ENCODE measurements around the gene PACC1. TPM values are rescaled to one million over a fixed set of nuclear protein-coding genes. Genes with fewer than 3 reads are reported as not detected.
A peak's percentile ranks its signal among the peaks of the same experiment; 100 is the strongest.

The PACC1 gene
- total RNA-seq, 1 experiment from 2014 or later = 17.6 TPM

- Histone ChIP-seq H2AFZ (ENCODE audit: low read depth, low read length, poor library complexity, severe bottlenecking) (peak overlapping the region; percentile 63), H3K4me2 (ENCODE audit: low read length) (peak overlapping the region; percentile 29; the same call in 1 of the 2 replicates), H4K20me1 (ENCODE audit: insufficient read depth) (no peaks in the 10 kb centered on the region), H3K9me3 (ENCODE audit: control insufficient read depth in 1 of 2, insufficient read depth in 1 of 2, low read depth in 1 of 2, low read length in 2 of 2) (no peaks in the 10 kb centered on the region), H3K9ac (ENCODE audit: low read length) (no peak overlapping the region), H3K27me3 (ENCODE audit: insufficient read depth, low read length) (no peaks in the 10 kb centered on the region), H3K79me2 (ENCODE audit: insufficient read depth, low read length) (no peaks in the 10 kb centered on the region), H3K4me1 (ENCODE audit: control insufficient read depth in 1 of 2, insufficient read depth in 2 of 2, low read length in 2 of 2) (peaks cover 0 to 6% of the 10 kb centered on the region in 2 experiments; a peak in 1 of 4 replicates), H3K27ac (ENCODE audit: low read depth, low read length) (no peak overlapping the region), H3K4me3 (replicated peaks in 1 of 2; ENCODE audit: low read depth in 1 of 2, low read length in 2 of 2) (no peak overlapping the region), H3K9me2 (ENCODE audit: insufficient read depth) (no peaks in the 10 kb centered on the region), H3K36me3 (ENCODE audit: control insufficient read depth in 1 of 2, insufficient read depth in 2 of 2, low read length in 2 of 2) (no peaks in the 10 kb centered on the region)
- peak; percentile 90 for ATAC-seq
- CTCF ChIA-PET = interaction anchor here (0.6 to 4.4 kb wide), 55 partner anchors 9 to 831 kb away, joined by 3 to 122 read pairs (median 4); partner anchors contain the start of genes DTL, INTS7, NEK2 and NENF
- POLR2A ChIA-PET = interaction anchor here (0.7 to 1.2 kb wide), 3 partner anchors 152 to 648 kb away, joined by 3 to 5 read pairs (median 3); partner anchors contain the start of gene ATF3
- peak; percentile 67 for DNase-seq (ENCODE audit: low read depth, low spot score)
- intact Hi-C loops (cut with micrococcal nuclease) = loop anchor here (1.0 to 10.0 kb wide), 8 partner anchors 89 to 776 kb away; partner anchors contain the start of gene PPP2R5A
- RAD21 ChIA-PET (ENCODE audit: low non-redundant PET in 1 of 2, low total read pairs in 2 of 2, uncharacterized antibody in 2 of 2, unreplicated experiment in 2 of 2) = interaction anchor here (0.6 to 2.4 kb wide), 12 partner anchors 165 to 776 kb away, joined by 3 to 21 read pairs (median 6); partner anchors contain the start of genes BATF3 (in 1 of the 2), DTL (in 1 of the 2) and INTS7 (in 1 of the 2)
- no TSS peak for BruUV-seq (replicated peaks)
- TF ChIP-seq SRF (IDR thresholded peaks at IDR 0.05; ENCODE audit: low read depth) = no peak
- no peak for TF ChIP-seq MAX (IDR thresholded peaks at IDR 0.05)
- TF ChIP-seq, protein P1, sequence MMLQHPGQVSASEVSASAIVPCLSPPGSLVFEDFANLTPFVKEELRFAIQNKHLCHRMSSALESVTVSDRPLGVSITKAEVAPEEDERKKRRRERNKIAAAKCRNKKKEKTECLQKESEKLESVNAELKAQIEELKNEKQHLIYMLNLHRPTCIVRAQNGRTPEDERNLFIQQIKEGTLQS (IDR thresholded peaks at IDR 0.05) = no peak
- no peak for TF ChIP-seq REST (IDR thresholded peaks at IDR 0.05; ENCODE audit: low read depth)
- TF ChIP-seq YY1 (IDR thresholded peaks at IDR 0.05; ENCODE audit: extremely low read depth, insufficient replicate concordance, low read depth, low read length) = peak; percentile 31
- TF ChIP-seq RAD21 (IDR thresholded peaks at IDR 0.05; ENCODE audit: low read depth) = peak; percentile 99
- TF ChIP-seq CTCF (IDR thresholded peaks at IDR 0.05 in 2 of 3, conservative IDR thresholded peaks at IDR 0.05 in 1 of 3; ENCODE audit: borderline replicate concordance in 1 of 3, insufficient read depth in 1 of 3, low read depth in 2 of 3, low read length in 2 of 3) = peak; percentile 92 to 98 (median 95)
Observed at GRCh38 chr1:212455803-212456528, 41.3 kb upstream of the PACC1 start.

Data from HCT116 (cell line).